Heart left ventricle (tissue), 16 donors: ENCODE measurements around the gene CALHM2. TPM values are rescaled to one million over a fixed set of nuclear protein-coding genes. Genes with fewer than 3 reads are reported as not detected.
"Not testable (repeated sequence)": the region's sequence is repeated elsewhere in the genome, so short reads cannot be mapped to it uniquely, and the experiment has no call there.

Experiments used
- ATAC-seq, 4 donors: fragments of 200-7000 bp; cut with Tn5 transposase; one replicate each; pipeline ENCODE4 v1.9.1; 2020 to 2022; ENCODE audit warnings: moderate library complexity in 4 of 4, mild to moderate bottlenecking in 3 of 4, moderate number of reproducible peaks in 1 of 4
- DNase-seq, 5 donors: peaks; one replicate each; pipeline ENCODE4 v3.0.0-alpha.2; 2020
- H3K27ac ChIP-seq, 12 donors: fragments of 200-600 bp; sonication (generic) in 4 of 12; one replicate each; pipeline versions ENCODE4 v1.5.0 to v1.8.0; 2016 to 2022; ENCODE audit warnings: mild to moderate bottlenecking in 2 of 12
- H3K27me3 ChIP-seq, 9 donors: fragments of 200-600 bp; sonication (generic) in 2 of 9; one replicate each; pipeline versions ENCODE4 v1.5.1 to v1.8.0; 2016 to 2022; ENCODE audit warnings: mild to moderate bottlenecking in 3 of 9
- H3K36me3 ChIP-seq, 9 donors: fragments of 200-600 bp; sonication (generic) in 2 of 9; one replicate each; pipeline versions ENCODE4 v1.5.0 to v1.8.0; 2018 to 2022; ENCODE audit warnings: mild to moderate bottlenecking in 2 of 9
- H3K4me1 ChIP-seq, 12 donors: fragments of 200-600 bp; sonication (generic) in 4 of 12; one replicate each; pipeline versions ENCODE4 v1.5.0 to v1.8.0; 2016 to 2022; ENCODE audit warnings: mild to moderate bottlenecking in 3 of 12
- H3K4me3 ChIP-seq, 12 donors: fragments of 200-600 bp; sonication (generic) in 4 of 12; one replicate each; pipeline versions ENCODE4 v1.5.0 to v1.8.0; 2017 to 2022; ENCODE audit warnings: mild to moderate bottlenecking in 9 of 12, moderate library complexity in 4 of 12
- H3K9me3 ChIP-seq, 12 donors: fragments of 200-600 bp; sonication (generic) in 4 of 12; one replicate each; pipeline versions ENCODE4 v1.5.0 to v1.8.0; 2016 to 2022; ENCODE audit warnings: mild to moderate bottlenecking in 1 of 12
- POLR2A ChIP-seq, 2 donors: fragments of 450-650 bp; IDR thresholded peaks; one replicate each; pipeline ENCODE4 v1.6.1; 2017; ENCODE audit warnings: antibody characterized with exemption in 2 of 2, mild to moderate bottlenecking in 2 of 2, moderate library complexity in 2 of 2
- WGBS, 4 donors: extraction: QIAGEN DNeasy Blood & Tissue Kit in 2 of 4; methylation state at CpG; one replicate each; pipeline versions ENCODE4 v1.1.5 to v1.1.7; 2013 to 2018; 5-methylcytosine and 5-hydroxymethylcytosine counted together
- intact Hi-C, 10 donors: fragments of 100-400 bp; cut with DNase I; formaldehyde crosslinking; loops; one replicate each; pipeline versions ENCODE4 v1.11.1 to v1.14.2; 2022
- polyA plus RNA-seq, 2 donors: library from polyadenylated mRNA; stranded (reverse); fragments of 200-250 nt; gene quantifications; one replicate each; pipeline ENCODE4 v1.2.3, GENCODE V29; 2013
- total RNA-seq, 9 donors: library from RNA; depleted of rRNA in 2 of 9; stranded (reverse); fragments of >200 nt in 2 of 9; fragmentation: NEBNext Ultra II Directional in 3 of 9; extraction: Animal tissue kit (Norgen Biotek cat#: 25700) in 3 of 9; gene quantifications; one replicate each; pipeline versions ENCODE4 v1.1.0 to v1.2.4, GENCODE V29; 2016 to 2023
- TF ChIP-seq, protein P1 (sequence below), 12 donors: fragments of 200-600 bp; sonication (generic) in 4 of 12; IDR thresholded peaks; one replicate each; pipeline versions ENCODE4 v1.5.0 to v1.8.0; 2018 to 2022; ENCODE audit warnings: antibody characterized with exemption in 12 of 12, mild to moderate bottlenecking in 5 of 12
- donor health status: ischemic (EF 13 %, LVEDD 7.1; RV severe dilation, severe dysfunction).
- donor health status: healthy with polysubstance abuse.
- donor health status: DM: no; HTN: yes; CAD: no.
- donor health status: DM: no; HTN: no; CAD: no.
- donor health status: ischemic (EF 25% LVEDD 6.9; RV normal size, moderate dysfunction).
- donor health status: ischemic (EF 25% LVEDD 5.7; RV mildly dilated, moderate dysfunction).
- donor health status: healthy.
- donor health status: DM: yes; HTN: yes; CAD: no.
- donor health status: ischemic (EF 35%, LVEDD 5.7; RV mildly dilated, moderate dysfunction).
- donor health status: nonischemic (EF 11% LVEDD 7.7; RV severe dilation, severe dysfunction).
- donor health status: DM: yes; HTN: yes; CAD: no.
- donor health status: PGD.
- donor health status: ischemic (EF 29% LVEDD 5.4; RV normal size, mild dysfunction).
- donor health status: nonischemic (EF 23%, LVEDD 6.1; RV moderate dilation, normal function).

CALHM2 gene
- total and polyA plus RNA-seq, 11 donors = 8.2 to 36.8 (median 11.2) TPM

DNA sequence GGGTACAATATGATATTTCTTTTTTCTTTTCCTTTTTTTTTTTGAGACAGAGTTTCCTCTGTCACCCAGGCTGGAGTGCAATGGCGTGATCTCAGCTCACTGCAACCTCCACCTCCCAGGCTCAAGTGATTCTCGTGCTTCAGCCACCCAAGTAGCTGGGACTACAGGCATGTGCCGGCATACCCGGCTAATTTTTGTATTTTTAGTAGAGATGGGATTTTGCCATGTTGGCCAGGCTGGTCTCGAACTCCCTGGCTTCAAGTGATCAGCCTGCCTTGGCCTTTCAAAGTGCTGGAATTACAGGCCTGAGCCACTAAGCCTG lies 35.1 kb downstream of the CALHM2 start:
- H3K27ac ChIP-seq, H3K4me1 ChIP-seq, ATAC-seq, DNase-seq, H3K27me3 ChIP-seq, H3K4me3 ChIP-seq, H3K9me3 ChIP-seq: not testable (repeated sequence)
- WGBS, 4 donors = 89 to 94% (median 90%) methylated on average over 5 of the region's 5 CpGs
- intact Hi-C loops = loop anchor here (1.0 to 10.0 kb wide), 9 partner anchors 64 to 268 kb away; no protein-coding TSS in a partner anchor
- TF ChIP-seq, protein P1, sequence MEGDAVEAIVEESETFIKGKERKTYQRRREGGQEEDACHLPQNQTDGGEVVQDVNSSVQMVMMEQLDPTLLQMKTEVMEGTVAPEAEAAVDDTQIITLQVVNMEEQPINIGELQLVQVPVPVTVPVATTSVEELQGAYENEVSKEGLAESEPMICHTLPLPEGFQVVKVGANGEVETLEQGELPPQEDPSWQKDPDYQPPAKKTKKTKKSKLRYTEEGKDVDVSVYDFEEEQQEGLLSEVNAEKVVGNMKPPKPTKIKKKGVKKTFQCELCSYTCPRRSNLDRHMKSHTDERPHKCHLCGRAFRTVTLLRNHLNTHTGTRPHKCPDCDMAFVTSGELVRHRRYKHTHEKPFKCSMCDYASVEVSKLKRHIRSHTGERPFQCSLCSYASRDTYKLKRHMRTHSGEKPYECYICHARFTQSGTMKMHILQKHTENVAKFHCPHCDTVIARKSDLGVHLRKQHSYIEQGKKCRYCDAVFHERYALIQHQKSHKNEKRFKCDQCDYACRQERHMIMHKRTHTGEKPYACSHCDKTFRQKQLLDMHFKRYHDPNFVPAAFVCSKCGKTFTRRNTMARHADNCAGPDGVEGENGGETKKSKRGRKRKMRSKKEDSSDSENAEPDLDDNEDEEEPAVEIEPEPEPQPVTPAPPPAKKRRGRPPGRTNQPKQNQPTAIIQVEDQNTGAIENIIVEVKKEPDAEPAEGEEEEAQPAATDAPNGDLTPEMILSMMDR (IDR thresholded peaks at IDR 0.05) = peak in 2 of 12 donors; percentile 2 to 7
- H3K36me3 ChIP-seq = peaks cover 12 to 98% (median 94%) of the 10 kb centered on the region in 9 donors

DNA sequence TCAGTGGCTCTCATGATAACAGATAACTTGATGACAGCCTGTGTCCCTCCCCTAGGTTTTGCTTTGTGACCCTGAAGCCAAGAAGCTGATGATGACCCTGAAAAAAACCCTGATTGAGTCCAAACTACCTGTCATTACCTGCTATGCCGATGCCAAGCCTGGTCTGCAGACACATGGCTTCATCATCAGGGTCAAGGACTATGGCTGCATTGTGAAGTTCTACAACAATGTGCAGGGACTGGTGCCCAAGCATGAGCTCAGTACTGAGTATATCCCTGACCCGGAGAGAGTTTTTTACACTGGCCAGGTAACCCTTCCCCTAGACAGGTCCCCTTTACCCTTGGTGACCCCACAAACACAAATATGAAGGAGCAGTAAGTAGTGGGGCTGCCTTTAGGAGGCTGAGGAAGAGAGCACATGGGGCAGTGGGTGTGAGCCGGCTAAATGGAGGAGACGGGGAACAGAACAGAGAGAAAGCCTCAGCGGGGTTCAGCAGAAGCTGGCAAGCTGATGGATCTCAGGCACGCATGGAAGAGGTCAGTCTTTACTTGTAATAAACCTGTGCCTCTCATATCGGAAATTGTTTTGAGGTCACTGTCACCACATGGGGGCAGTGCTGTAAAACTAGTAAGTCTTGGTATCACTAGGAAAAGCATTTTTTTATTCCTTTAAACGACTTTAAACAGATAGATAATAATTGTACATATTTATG lies 35.6 kb downstream of the CALHM2 start:
- 48 to 55% (median 54%) methylated on average over 8 of the region's 8 CpGs for WGBS, 4 donors

DNA sequence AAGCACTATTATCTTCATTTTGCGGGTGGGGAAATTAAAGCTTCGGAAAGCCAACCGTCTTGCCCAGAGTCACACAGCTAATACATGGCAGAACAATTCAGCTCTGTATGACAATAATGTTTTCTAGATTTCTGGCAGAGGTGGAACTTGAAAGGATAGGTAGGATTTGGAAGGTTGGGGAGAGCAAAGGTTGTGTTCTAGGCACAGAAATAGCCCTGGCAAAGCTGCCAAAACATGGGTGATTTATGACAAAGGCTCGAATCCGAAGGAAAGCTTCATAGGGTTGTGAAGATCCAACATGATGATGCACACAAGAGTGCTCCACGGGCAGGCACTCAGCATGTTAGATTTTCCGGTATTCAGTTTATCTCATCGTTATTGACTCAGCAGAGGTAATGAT lies 36.6 kb downstream of the CALHM2 start:
- Histone ChIP-seq H3K9me3 (no peaks in the 10 kb centered on the region), H3K4me1 (no peaks in the 10 kb centered on the region), H3K36me3 (peaks cover 9 to 100% (median 99%) of the 10 kb centered on the region in 9 donors), H3K27me3 (no peaks in the 10 kb centered on the region), H3K4me3 (no peak overlapping the region), H3K27ac (no peak overlapping the region)
- no peak for DNase-seq
- 82 to 93% (median 89%) methylated on average over 8 of the region's 8 CpGs for WGBS, 4 donors
- intact Hi-C loops = loop anchor here in 7 of 10 donors (5.0 to 10.0 kb wide), 3 partner anchors 177 to 269 kb away; no protein-coding TSS in a partner anchor
- no peak for TF ChIP-seq POLR2A (IDR thresholded peaks at IDR 0.05)
- TF ChIP-seq, protein P1 (IDR thresholded peaks at IDR 0.05) = no peak
- no peak for ATAC-seq

More for the DNA sequence above, 35.6 kb downstream of the CALHM2 start:
- TF ChIP-seq POLR2A (IDR thresholded peaks at IDR 0.05) = no peak
- TF ChIP-seq, protein P1 (IDR thresholded peaks at IDR 0.05) = peak; percentile 56 to 86 (median 72)
- Histone ChIP-seq H3K4me3 (no peak overlapping the region), H3K4me1 (no peaks in the 10 kb centered on the region), H3K9me3 (no peaks in the 10 kb centered on the region), H3K36me3 (peaks cover 12 to 100% (median 97%) of the 10 kb centered on the region in 9 donors), H3K27ac (no peak overlapping the region), H3K27me3 (no peaks in the 10 kb centered on the region)
- intact Hi-C loops = loop anchor here (1.0 to 10.0 kb wide), 9 partner anchors 65 to 268 kb away; no protein-coding TSS in a partner anchor
- DNase-seq = peak in 3 of 5 donors; percentile 58 to 65 (median 61)
- peak in 3 of 4 donors; percentile 18 to 57 (median 28) for ATAC-seq

DNA sequence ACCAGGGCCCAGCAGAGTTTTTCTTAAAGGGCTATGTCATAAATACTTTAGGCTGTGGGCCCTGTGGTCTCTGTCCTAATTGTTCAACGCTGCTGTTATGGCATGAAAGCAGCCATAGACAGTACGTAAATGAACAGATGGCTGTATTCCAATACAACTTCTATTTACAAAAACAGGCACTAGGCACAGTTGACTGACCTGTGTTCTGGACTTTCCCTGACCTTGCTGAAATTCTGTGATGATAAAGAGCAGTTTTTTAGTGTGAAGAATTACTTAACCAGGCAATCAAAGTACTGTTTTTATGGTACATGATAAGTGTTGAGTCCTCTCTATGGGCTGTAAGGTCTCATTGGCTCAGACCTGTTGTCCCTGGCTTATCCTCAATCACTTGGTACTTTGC lies 38.6 kb downstream of the CALHM2 start:
- Histone ChIP-seq H3K9me3 (no peaks in the 10 kb centered on the region), H3K36me3 (peaks cover 9 to 100% (median 99%) of the 10 kb centered on the region in 9 donors), H3K27ac (no peak overlapping the region), H3K4me1 (no peaks in the 10 kb centered on the region), H3K27me3 (no peaks in the 10 kb centered on the region), H3K4me3 (no peak overlapping the region)
- ATAC-seq (no peak), DNase-seq (no peak)
- TF ChIP-seq, protein P1 (IDR thresholded peaks at IDR 0.05) = no peak
- TF ChIP-seq POLR2A (IDR thresholded peaks at IDR 0.05) = no peak
- intact Hi-C loops = loop anchor here in 4 of 10 donors (10.0 kb wide), 2 partner anchors 181 to 271 kb away; no protein-coding TSS in a partner anchor
- WGBS, 4 donors = 91 to 96% (median 91%) methylated on average over 2 of the region's 2 CpGs
